DOHH2 (cell line): Measurements from ENCODE around the gene DNMT3A.

Experiments used
- H3F3A ChIP-seq: fragments of 200-600 bp; sonication (generic), shearing (Covaris generic); 2 replicates; pipeline ENCODE4 v1.6.0; 2016; ENCODE audit warnings: antibody characterized with exemption, mild to moderate bottlenecking; ENCODE audit not compliant: control insufficient read depth, insufficient read depth
- H3K27ac ChIP-seq: fragments of 200-600 bp; sonication (generic); 2 replicates; pipeline ENCODE4 v1.5.1; 2014; ENCODE audit warnings: low read depth, mild to moderate bottlenecking, low read length, moderate library complexity
- H3K27me3 ChIP-seq: fragments of 200-600 bp; sonication (generic); 2 replicates; pipeline ENCODE4 v1.6.1; 2014; ENCODE audit warnings: mild to moderate bottlenecking, low read length, mixed read lengths; ENCODE audit not compliant: control insufficient read depth
- H3K36me3 ChIP-seq: fragments of 200-600 bp; sonication (generic); 2 replicates; pipeline ENCODE4 v1.6.1; 2014; ENCODE audit warnings: mild to moderate bottlenecking, low read length, moderate library complexity, mixed read lengths; ENCODE audit not compliant: control insufficient read depth
- H3K4me1 ChIP-seq: fragments of 200-600 bp; sonication (generic); 2 replicates; pipeline ENCODE4 v1.6.1; 2014; ENCODE audit warnings: mild to moderate bottlenecking, low read length, mixed read lengths; ENCODE audit not compliant: control insufficient read depth
- H3K4me2 ChIP-seq: fragments of 200-600 bp; sonication (generic); 2 replicates; pipeline ENCODE4 v1.6.0; 2014; ENCODE audit warnings: mild to moderate bottlenecking, low read length, moderate library complexity
- H3K4me3 ChIP-seq: fragments of 200-600 bp; sonication (generic); 2 replicates; pipeline ENCODE4 v1.5.1; 2014; ENCODE audit warnings: mild to moderate bottlenecking, low read length, mixed read lengths
- H3K79me2 ChIP-seq: fragments of 200-600 bp; sonication (generic); 2 replicates; pipeline ENCODE4 v1.6.1; 2014; ENCODE audit warnings: mild to moderate bottlenecking, low read length, mixed read lengths; ENCODE audit not compliant: control insufficient read depth
- H3K9me2 ChIP-seq: fragments of 200-600 bp; sonication (generic); replicated peaks from 2 replicates; pipeline ENCODE4 v1.6.1; 2014; ENCODE audit warnings: mild to moderate bottlenecking, low read length, mixed read lengths; ENCODE audit not compliant: control insufficient read depth
- H3K9me3 ChIP-seq: fragments of 200-600 bp; sonication (generic); 2 replicates; pipeline ENCODE4 v1.6.1; 2014; ENCODE audit warnings: antibody characterized with exemption, low read length, mixed read lengths; ENCODE audit not compliant: control insufficient read depth, insufficient read depth
- H4K20me1 ChIP-seq: fragments of 200-600 bp; sonication (generic); 2 replicates; pipeline ENCODE4 v1.6.0; 2014; ENCODE audit warnings: low read depth, mild to moderate bottlenecking, antibody characterized with exemption, low read length, moderate library complexity; ENCODE audit not compliant: control insufficient read depth, insufficient read depth
- EZH2phosphoT487 ChIP-seq: fragments of 200-600 bp; sonication (generic); IDR thresholded peaks from 2 replicates; pipeline ENCODE4 v1.6.1; 2017; ENCODE audit warnings: borderline replicate concordance, mild to moderate bottlenecking, antibody characterized with exemption, low read length, moderate library complexity, mixed read lengths
- TF ChIP-seq, protein P1 (sequence below): fragments of 200-600 bp; sonication (generic); IDR thresholded peaks from one replicate; pipeline ENCODE4 v1.5.1; 2014; ENCODE audit warnings: antibody characterized with exemption, mild to moderate bottlenecking, low read depth, low read length; ENCODE audit not compliant: poor library complexity, severe bottlenecking

Gene DNMT3A

GRCh38 chr2:25308599-25308998 is 33.1 kb downstream of the DNMT3A start:
- H3K27me3 ChIP-seq, result no peaks in the 10 kb centered on the region
- H3K9me3 ChIP-seq, result no peaks in the 10 kb centered on the region
- H3K9me2 ChIP-seq, result no peaks in the 10 kb centered on the region
- no peaks in the 10 kb centered on the region for H3K79me2 ChIP-seq
- no peaks in the 10 kb centered on the region; the same call in 1 of the 2 replicates for H4K20me1 ChIP-seq
- no peaks in the 10 kb centered on the region for H3F3A ChIP-seq
- H3K4me3 ChIP-seq, result no peak overlapping the region
- H3K4me1 ChIP-seq, result no peaks in the 10 kb centered on the region; the same call in 1 of the 2 replicates
- TF ChIP-seq, protein P1, sequence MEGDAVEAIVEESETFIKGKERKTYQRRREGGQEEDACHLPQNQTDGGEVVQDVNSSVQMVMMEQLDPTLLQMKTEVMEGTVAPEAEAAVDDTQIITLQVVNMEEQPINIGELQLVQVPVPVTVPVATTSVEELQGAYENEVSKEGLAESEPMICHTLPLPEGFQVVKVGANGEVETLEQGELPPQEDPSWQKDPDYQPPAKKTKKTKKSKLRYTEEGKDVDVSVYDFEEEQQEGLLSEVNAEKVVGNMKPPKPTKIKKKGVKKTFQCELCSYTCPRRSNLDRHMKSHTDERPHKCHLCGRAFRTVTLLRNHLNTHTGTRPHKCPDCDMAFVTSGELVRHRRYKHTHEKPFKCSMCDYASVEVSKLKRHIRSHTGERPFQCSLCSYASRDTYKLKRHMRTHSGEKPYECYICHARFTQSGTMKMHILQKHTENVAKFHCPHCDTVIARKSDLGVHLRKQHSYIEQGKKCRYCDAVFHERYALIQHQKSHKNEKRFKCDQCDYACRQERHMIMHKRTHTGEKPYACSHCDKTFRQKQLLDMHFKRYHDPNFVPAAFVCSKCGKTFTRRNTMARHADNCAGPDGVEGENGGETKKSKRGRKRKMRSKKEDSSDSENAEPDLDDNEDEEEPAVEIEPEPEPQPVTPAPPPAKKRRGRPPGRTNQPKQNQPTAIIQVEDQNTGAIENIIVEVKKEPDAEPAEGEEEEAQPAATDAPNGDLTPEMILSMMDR, result no peak
- no peak for TF ChIP-seq EZH2phosphoT487
- H3K4me2 ChIP-seq, result no peak overlapping the region
- H3K27ac ChIP-seq, result no peak overlapping the region
- no peaks in the 10 kb centered on the region for H3K36me3 ChIP-seq

GRCh38 chr2:25307949-25308557 is 33.7 kb downstream of the DNMT3A start:
- Histone ChIP-seq H3K27me3 (no peaks in the 10 kb centered on the region), H3K9me2 (no peaks in the 10 kb centered on the region), H3K27ac (no peak overlapping the region), H3K9me3 (no peaks in the 10 kb centered on the region), H3K79me2 (no peaks in the 10 kb centered on the region), H3F3A (no peaks in the 10 kb centered on the region), H3K36me3 (no peaks in the 10 kb centered on the region), H3K4me3 (no peak overlapping the region), H3K4me2 (no peak overlapping the region), H4K20me1 (no peaks in the 10 kb centered on the region; the same call in 1 of the 2 replicates), H3K4me1 (no peaks in the 10 kb centered on the region)
- TF ChIP-seq EZH2phosphoT487, result no peak
- TF ChIP-seq, protein P1, result no peak

GRCh38 chr2:25306777-25307368 is 34.9 kb downstream of the DNMT3A start:
- Histone ChIP-seq H3K27me3 (0 out of 2 replicates have a peak, but pooled peaks cover 3% of the 10 kb centered on the region), H4K20me1 (no peaks in the 10 kb centered on the region; the same call in 1 of the 2 replicates), H3K9me3 (no peaks in the 10 kb centered on the region), H3K79me2 (no peaks in the 10 kb centered on the region), H3K36me3 (no peaks in the 10 kb centered on the region), H3K4me2 (no peak overlapping the region), H3K4me3 (no peak overlapping the region), H3F3A (no peaks in the 10 kb centered on the region), H3K27ac (no peak overlapping the region), H3K4me1 (peaks cover 10% of the 10 kb centered on the region), H3K9me2 (no peaks in the 10 kb centered on the region)
- TF ChIP-seq EZH2phosphoT487, result no peak
- TF ChIP-seq, protein P1, result no peak
